Measurements from ENCODE around the gene OR51T1.

DNA sequence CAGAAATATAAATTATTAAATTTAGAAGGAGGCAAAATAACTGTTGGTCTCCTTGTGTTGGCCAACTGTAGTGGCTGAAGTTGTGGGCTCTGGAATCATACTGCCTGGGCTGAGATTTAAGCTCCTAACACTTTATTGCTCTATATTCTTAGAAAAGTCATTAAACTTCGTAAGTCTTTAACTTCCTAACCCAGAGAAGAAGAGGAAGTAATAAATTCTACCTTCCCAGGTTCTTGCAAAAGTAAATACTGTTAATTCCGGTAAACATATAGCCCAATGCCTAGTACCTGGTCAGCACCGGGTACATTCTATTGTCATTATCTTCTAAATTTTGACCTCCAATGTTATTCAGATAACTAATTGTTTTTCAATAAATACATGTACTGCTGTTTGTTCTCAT is 4.5 kb downstream of the OR51T1 start:
- TF ChIP-seq EZH2 (IDR thresholded peaks at IDR 0.05; ENCODE audit: insufficient read depth, poor library complexity, severe bottlenecking): no peak
- TF ChIP-seq EZH2phosphoT487 (IDR thresholded peaks at IDR 0.05; ENCODE audit: insufficient read depth, low read depth): no peak

All from GM23248 (cell line).